OCI-LY7 (cell line): ENCODE data around the gene ZNF846. TPM values are rescaled to one million over a fixed set of nuclear protein-coding genes. Genes with fewer than 3 reads are reported as not detected.

Source experiments
- BruUV-seq: library from RNA; stranded (reverse); fragments of 400-500 nt; replicated peaks from 2 replicates; lab custom pipeline; 2021; lab: Mats Ljungman, UMichigan
- CTCF ChIA-PET: fragments of 300-600 bp; sonication (Branson Sonifier 250); formaldehyde crosslinking; loops from one replicate; lab custom pipeline; 2022; ENCODE audit warnings: antibody characterized with exemption; ENCODE audit not compliant: unreplicated experiment; lab: Charles Lee
- POLR2A ChIA-PET: fragments of 300-600 bp; sonication (Branson Sonifier 250); formaldehyde crosslinking; loops from one replicate; lab custom pipeline; 2022; ENCODE audit warnings: antibody characterized with exemption; lab: Charles Lee
- DNase-seq: peaks from one replicate; pipeline ENCODE4 v3.0.0-alpha.2; 2015; ENCODE audit warnings: low spot score
- H2AFZ ChIP-seq: fragments of 200-600 bp; sonication (generic), shearing (Covaris generic); 2 replicates; pipeline ENCODE4 v1.6.1; 2014; ENCODE audit warnings: mild to moderate bottlenecking, antibody characterized with exemption, low read length, moderate library complexity
- H3K27ac ChIP-seq: fragments of 200-600 bp; sonication (generic); 2 replicates; pipeline ENCODE4 v1.5.1; 2014; ENCODE audit warnings: mixed run types, low read depth, mild to moderate bottlenecking, moderate library complexity, low read length, inconsistent platforms; ENCODE audit not compliant: poor library complexity, severe bottlenecking
- H3K36me3 ChIP-seq: fragments of 200-600 bp; sonication (generic); 2 replicates; pipeline ENCODE4 v1.6.1; 2014; ENCODE audit warnings: mild to moderate bottlenecking, antibody characterized with exemption, low read length, moderate library complexity, mixed read lengths; ENCODE audit not compliant: insufficient read depth
- H3K4me1 ChIP-seq: fragments of 200-600 bp; sonication (generic); 2 replicates; pipeline ENCODE4 v1.5.1; 2014; ENCODE audit warnings: mild to moderate bottlenecking, low read length; ENCODE audit not compliant: insufficient read depth, poor library complexity, severe bottlenecking
- H3K4me2 ChIP-seq: fragments of 200-600 bp; sonication (generic); 2 replicates; pipeline ENCODE4 v1.6.1; 2014; ENCODE audit warnings: mild to moderate bottlenecking, low read length
- H3K4me3 ChIP-seq: fragments of 200-600 bp; sonication (generic); 2 replicates; pipeline ENCODE4 v1.5.1; 2014; ENCODE audit warnings: mild to moderate bottlenecking, low read depth, low read length; ENCODE audit not compliant: poor library complexity, severe bottlenecking
- H3K79me2 ChIP-seq: fragments of 200-600 bp; sonication (generic); 2 replicates; pipeline ENCODE4 v1.6.1; 2016; ENCODE audit warnings: low read depth, mild to moderate bottlenecking, low read length, moderate library complexity, mixed read lengths; ENCODE audit not compliant: insufficient read depth
- H3K9me2 ChIP-seq: fragments of 200-600 bp; sonication (generic); 2 replicates; pipeline ENCODE4 v1.6.1; 2016; ENCODE audit warnings: mild to moderate bottlenecking, low read length, mixed read lengths; ENCODE audit not compliant: insufficient read depth
- H3K9me3 ChIP-seq: fragments of 200-600 bp; sonication (generic); 2 replicates; pipeline ENCODE4 v1.6.1; 2014; ENCODE audit warnings: mild to moderate bottlenecking, mixed run types, low read length, mixed read lengths
- H4K20me1 ChIP-seq: fragments of 200-600 bp; sonication (generic); 2 replicates; pipeline ENCODE4 v1.6.1; 2014; ENCODE audit warnings: mild to moderate bottlenecking, antibody characterized with exemption, low read length, moderate library complexity, mixed read lengths; ENCODE audit not compliant: insufficient read depth
- CTCF ChIP-seq: fragments of 200-600 bp; sonication (generic); conservative IDR thresholded peaks from 2 replicates; pipeline ENCODE4 v1.5.1; 2014; ENCODE audit warnings: mild to moderate bottlenecking, antibody characterized with exemption, low read length, moderate library complexity, mixed read lengths
- EZH2phosphoT487 ChIP-seq: fragments of 200-600 bp; sonication (generic); IDR thresholded peaks from 2 replicates; pipeline ENCODE4 v1.6.1; 2018; ENCODE audit warnings: low read depth, borderline replicate concordance, mild to moderate bottlenecking, mixed run types, antibody characterized with exemption, low read length, moderate library complexity, mixed read lengths
- intact Hi-C: fragments of 100-400 bp; cut with micrococcal nuclease; formaldehyde crosslinking; loops from one replicate; pipeline ENCODE4 v1.10.0; 2022; ENCODE audit not compliant: unreplicated experiment
- total RNA-seq, 2 experiments: library from RNA; depleted of rRNA in 1 of 2; stranded (reverse); fragments of >200 nt in 1 of 2; shearing (Covaris generic) in 1 of 2; gene quantifications; 2 replicates each; pipeline ENCODE4 v1.2.3, GENCODE V29; 2014 to 2022

ZNF846 gene
- total RNA-seq, 2 experiments from 2014 or later, result 10.6 to 10.9 TPM

GRCh38 chr19:9721861-9722260 lies 46.7 kb downstream of the ZNF846 start:
- peak overlapping the region; percentile 28 for H3K4me2 ChIP-seq
- no peak for DNase-seq
- BruUV-seq, result no TSS peak
- H4K20me1 ChIP-seq, result no peaks in the 10 kb centered on the region
- H3K9me2 ChIP-seq, result no peaks in the 10 kb centered on the region
- CTCF ChIA-PET, result no interaction called here
- H3K36me3 ChIP-seq, result no peaks in the 10 kb centered on the region
- H3K4me3 ChIP-seq, result no peak overlapping the region
- H3K27ac ChIP-seq, result no peak overlapping the region
- TF ChIP-seq EZH2phosphoT487, result no peak
- intact Hi-C loops, result no loop called here
- H3K4me1 ChIP-seq, result no peaks in the 10 kb centered on the region
- H3K9me3 ChIP-seq, result no peaks in the 10 kb centered on the region
- peak overlapping the region; percentile 29; the same call in 1 of the 2 replicates for H2AFZ ChIP-seq
- POLR2A ChIA-PET, result interaction anchor here (0.6 to 1.4 kb wide), 4 partner anchors 13 to 138 kb away, joined by 3 to 8 read pairs (median 4); no protein-coding TSS in a partner anchor
- H3K79me2 ChIP-seq, result no peaks in the 10 kb centered on the region

GRCh38 chr19:9720541-9720940 lies 48.0 kb downstream of the ZNF846 start:
- POLR2A ChIA-PET, result interaction anchor here (0.6 kb wide), 1 partner anchor 44 kb away, joined by 3 read pairs; no protein-coding TSS in a partner anchor
- TF ChIP-seq CTCF (no peak), EZH2phosphoT487 (no peak)
- no peak overlapping the region for H3K27ac ChIP-seq
- no peak for DNase-seq
- no peak overlapping the region for H2AFZ ChIP-seq
- H3K4me3 ChIP-seq, result no peak overlapping the region
- no peaks in the 10 kb centered on the region for H4K20me1 ChIP-seq
- no peaks in the 10 kb centered on the region for H3K9me3 ChIP-seq
- BruUV-seq, result no TSS peak
- no peaks in the 10 kb centered on the region for H3K9me2 ChIP-seq
- intact Hi-C loops, result no loop called here
- no peak overlapping the region for H3K4me2 ChIP-seq
- no peaks in the 10 kb centered on the region for H3K4me1 ChIP-seq
- H3K36me3 ChIP-seq, result no peaks in the 10 kb centered on the region
- CTCF ChIA-PET, result no interaction called here
- no peaks in the 10 kb centered on the region for H3K79me2 ChIP-seq

GRCh38 chr19:9711815-9712214 lies 56.7 kb downstream of the ZNF846 start:
- Histone ChIP-seq H3K36me3 (no peaks in the 10 kb centered on the region), H3K9me3 (peaks cover 17% of the 10 kb centered on the region; the same call in 1 of the 2 replicates), H2AFZ (no peak overlapping the region), H3K4me1 (no peaks in the 10 kb centered on the region), H3K9me2 (no peaks in the 10 kb centered on the region), H3K27ac (no peak overlapping the region), H3K79me2 (no peaks in the 10 kb centered on the region), H3K4me3 (no peak overlapping the region), H4K20me1 (no peaks in the 10 kb centered on the region), H3K4me2 (no peak overlapping the region)
- intact Hi-C loops, result no loop called here
- BruUV-seq, result no TSS peak
- CTCF ChIA-PET, result no interaction called here
- POLR2A ChIA-PET, result interaction anchor here (0.6 kb wide), 1 partner anchor 109 kb away, joined by 4 read pairs; no protein-coding TSS in a partner anchor
- no peak for DNase-seq
- TF ChIP-seq CTCF (no peak), EZH2phosphoT487 (no peak)
